Suprapubic skin (tissue), 4 donors: Measurements from ENCODE around the gene PI4K2A.

Experiments used
- EP300 ChIP-seq: sonication (generic); formaldehyde crosslinking; IDR thresholded peaks from one replicate; pipeline ENCODE4 v1.6.1; 2017; ENCODE audit warnings: antibody characterized with exemption
- POLR2AphosphoS5 ChIP-seq, 3 donors: sonication (generic); formaldehyde crosslinking; IDR thresholded peaks; one replicate each; pipeline ENCODE4 v1.6.1; 2017; ENCODE audit warnings: antibody characterized with exemption in 3 of 3
- TF ChIP-seq, protein P1 (sequence below), 2 donors: fragments of 200-600 bp in 1 of 2; fragments of 450-650 bp in 1 of 2; sonication (generic) in 1 of 2; IDR thresholded peaks; one replicate each; pipeline ENCODE4 v1.5.1; 2016 to 2019; ENCODE audit warnings: antibody characterized with exemption in 2 of 2, mild to moderate bottlenecking in 1 of 2, moderate library complexity in 1 of 2

- TF ChIP-seq EP300 (no peak), POLR2AphosphoS5 (IDR thresholded peaks at IDR 0.05) (no peak)
- TF ChIP-seq, protein P1, sequence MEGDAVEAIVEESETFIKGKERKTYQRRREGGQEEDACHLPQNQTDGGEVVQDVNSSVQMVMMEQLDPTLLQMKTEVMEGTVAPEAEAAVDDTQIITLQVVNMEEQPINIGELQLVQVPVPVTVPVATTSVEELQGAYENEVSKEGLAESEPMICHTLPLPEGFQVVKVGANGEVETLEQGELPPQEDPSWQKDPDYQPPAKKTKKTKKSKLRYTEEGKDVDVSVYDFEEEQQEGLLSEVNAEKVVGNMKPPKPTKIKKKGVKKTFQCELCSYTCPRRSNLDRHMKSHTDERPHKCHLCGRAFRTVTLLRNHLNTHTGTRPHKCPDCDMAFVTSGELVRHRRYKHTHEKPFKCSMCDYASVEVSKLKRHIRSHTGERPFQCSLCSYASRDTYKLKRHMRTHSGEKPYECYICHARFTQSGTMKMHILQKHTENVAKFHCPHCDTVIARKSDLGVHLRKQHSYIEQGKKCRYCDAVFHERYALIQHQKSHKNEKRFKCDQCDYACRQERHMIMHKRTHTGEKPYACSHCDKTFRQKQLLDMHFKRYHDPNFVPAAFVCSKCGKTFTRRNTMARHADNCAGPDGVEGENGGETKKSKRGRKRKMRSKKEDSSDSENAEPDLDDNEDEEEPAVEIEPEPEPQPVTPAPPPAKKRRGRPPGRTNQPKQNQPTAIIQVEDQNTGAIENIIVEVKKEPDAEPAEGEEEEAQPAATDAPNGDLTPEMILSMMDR (IDR thresholded peaks at IDR 0.05), result no peak
These were observed 27.0 kb downstream of the PI4K2A start for GRCh38 chr10:97667463-97667862.
